Activated T-cell treated with anti-CD3 and anti-CD28 coated beads, Interleukin-2, amount 50 U/mL, for 1 hour (primary cell): ENCODE data around the gene MMP27.

Experiments used
- DNase-seq: peaks from one replicate; pipeline ENCODE4 v3.0.0-alpha.2; 2020

Gene MMP27

GRCh38 chr11:102703826-102704493 is 1.6 kb downstream of the MMP27 start:
- no peak for DNase-seq

- DNase-seq, result no peak
Observed at GRCh38 chr11:102695201-102695600, 10.4 kb downstream of the MMP27 start.

- no peak for DNase-seq
Observed at GRCh38 chr11:102685754-102686153, 19.8 kb downstream of the MMP27 start.

- no peak for DNase-seq
Observed at GRCh38 chr11:102685338-102685737, 20.2 kb downstream of the MMP27 start.

GRCh38 chr11:102683277-102683676 is 22.3 kb downstream of the MMP27 start:
- no peak for DNase-seq

GRCh38 chr11:102680945-102681344 is 24.6 kb downstream of the MMP27 start:
- no peak for DNase-seq

GRCh38 chr11:102678022-102678421 is 27.5 kb downstream of the MMP27 start:
- DNase-seq, result no peak

- no peak for DNase-seq
Observed at GRCh38 chr11:102676084-102676483, 29.5 kb downstream of the MMP27 start.

GRCh38 chr11:102669664-102670063 is 35.9 kb downstream of the MMP27 start:
- no peak for DNase-seq

- no peak for DNase-seq
Observed at GRCh38 chr11:102666331-102666957, 39.1 kb downstream of the MMP27 start.

GRCh38 chr11:102664001-102664752 is 41.4 kb downstream of the MMP27 start:
- no peak for DNase-seq

GRCh38 chr11:102662607-102663006 is 43.0 kb downstream of the MMP27 start:
- DNase-seq, result no peak

- no peak for DNase-seq
Observed at GRCh38 chr11:102661040-102661439, 44.5 kb downstream of the MMP27 start.

- DNase-seq, result no peak
Observed at GRCh38 chr11:102656528-102656927, 49.0 kb downstream of the MMP27 start.

GRCh38 chr11:102655547-102655946 is 50.0 kb downstream of the MMP27 start:
- no peak for DNase-seq

GRCh38 chr11:102654761-102655160 is 50.8 kb downstream of the MMP27 start:
- DNase-seq, result no peak

GRCh38 chr11:102653744-102654291 is 51.8 kb downstream of the MMP27 start:
- no peak for DNase-seq

GRCh38 chr11:102647430-102647829 is 58.1 kb downstream of the MMP27 start:
- no peak for DNase-seq

- DNase-seq, result no peak
Observed at GRCh38 chr11:102643941-102644340, 61.6 kb downstream of the MMP27 start.
